NT2/D1 (cell line): ENCODE results near the gene KRTAP19-1.
"Not testable (repeated sequence)": the region's sequence is repeated elsewhere in the genome, so short reads cannot be mapped to it uniquely, and the experiment has no call there.

ENCODE experiments used
- DNase-seq: peaks from one replicate; pipeline ENCODE4 v3.0.0-alpha.2; 2011; ENCODE audit warnings: low read depth, low spot score
- H3K27me3 ChIP-seq: 2 replicates; pipeline ENCODE4 v1.6.0; 2011; ENCODE audit warnings: mild to moderate bottlenecking; ENCODE audit not compliant: insufficient read length, insufficient read depth
- H3K36me3 ChIP-seq: 2 replicates; pipeline ENCODE4 v1.6.1; 2011; ENCODE audit warnings: mild to moderate bottlenecking, low read length, mixed read lengths; ENCODE audit not compliant: insufficient read depth, insufficient read length
- H3K4me1 ChIP-seq: 2 replicates; pipeline ENCODE4 v1.5.1; 2011; ENCODE audit not compliant: insufficient read depth, insufficient read length
- H3K4me3 ChIP-seq: 2 replicates; pipeline ENCODE4 v1.5.1; 2011; ENCODE audit warnings: low read depth; ENCODE audit not compliant: insufficient read length
- H3K9ac ChIP-seq: 2 replicates; pipeline ENCODE4 v1.6.0; 2011; ENCODE audit warnings: low read depth; ENCODE audit not compliant: insufficient read length
- H3K9me3 ChIP-seq: 2 replicates; pipeline ENCODE4 v1.5.1; 2011; ENCODE audit warnings: mild to moderate bottlenecking, low read length; ENCODE audit not compliant: insufficient read depth
- SUZ12 ChIP-seq: IDR thresholded peaks from 2 replicates; pipeline ENCODE4 v1.6.1; 2011; ENCODE audit not compliant: insufficient read length, insufficient read depth; ENCODE audit errors: extremely low read depth
- YY1 ChIP-seq: IDR thresholded peaks from 2 replicates; pipeline ENCODE4 v1.6.1; 2011; ENCODE audit not compliant: insufficient read length, insufficient read depth
- ZNF274 ChIP-seq: IDR thresholded peaks from 2 replicates; pipeline ENCODE4 v1.6.1; 2011; ENCODE audit warnings: mild to moderate bottlenecking, low read depth, low read length

KRTAP19-1 gene

GRCh38 chr21:30480145-30480544, at the start of gene KRTAP19-1:
KRTAP19-1 (minus strand) TSS chr21:30480367; CDS start chr21:30480317, 50 bp downstream.
- Histone ChIP-seq H3K9me3 (peaks cover 2% of the 10 kb centered on the region; the same call in 1 of the 2 replicates), H3K27me3 (no peaks in the 10 kb centered on the region), H3K4me3 (no peak within 1 kb of the TSS), H3K9ac (no peak within 1 kb of the TSS), H3K4me1 (no peaks in the 10 kb centered on the region), H3K36me3 (no peaks in the 10 kb centered on the region)
- TF ChIP-seq SUZ12 (no peak), ZNF274 (no peak), YY1 (no peak)
- DNase-seq, result no peak

GRCh38 chr21:30518876-30519275, 38.7 kb upstream of the KRTAP19-1 start:
- H3K27me3 ChIP-seq, result no peaks in the 10 kb centered on the region
- no peak for DNase-seq
- H3K36me3 ChIP-seq, result no peaks in the 10 kb centered on the region
- no peak overlapping the region for H3K4me3 ChIP-seq
- no peaks in the 10 kb centered on the region for H3K4me1 ChIP-seq
- TF ChIP-seq SUZ12 (no peak), YY1 (no peak)
- no peaks in the 10 kb centered on the region for H3K9me3 ChIP-seq
- no peak overlapping the region for H3K9ac ChIP-seq

GRCh38 chr21:30515681-30516080, 35.5 kb upstream of the KRTAP19-1 start:
- no peak for DNase-seq
- Histone ChIP-seq H3K36me3 (no peaks in the 10 kb centered on the region), H3K27me3 (no peaks in the 10 kb centered on the region), H3K9me3 (no peaks in the 10 kb centered on the region), H3K4me1 (no peaks in the 10 kb centered on the region), H3K9ac (no peak overlapping the region), H3K4me3 (no peak overlapping the region)
- TF ChIP-seq SUZ12 (no peak), YY1 (no peak), ZNF274 (no peak)

GRCh38 chr21:30505621-30506205, 25.5 kb upstream of the KRTAP19-1 start:
- not testable (repeated sequence) for H3K36me3 ChIP-seq, H3K27me3 ChIP-seq, H3K9me3 ChIP-seq, H3K9ac ChIP-seq, H3K4me3 ChIP-seq, H3K4me1 ChIP-seq
- DNase-seq, result peak; percentile 20

- no peaks in the 10 kb centered on the region for H3K9me3 ChIP-seq
- no peak within 1 kb of the TSS for H3K9ac ChIP-seq
- no peaks in the 10 kb centered on the region for H3K27me3 ChIP-seq
- H3K36me3 ChIP-seq, result no peaks in the 10 kb centered on the region
- no peak for TF ChIP-seq SUZ12
- TF ChIP-seq ZNF274, result no peak
- TF ChIP-seq YY1, result no peak
- no peak within 1 kb of the TSS for H3K4me3 ChIP-seq
- H3K4me1 ChIP-seq, result no peaks in the 10 kb centered on the region
- DNase-seq, result no peak
These were observed 21.9 kb upstream of the KRTAP19-1 start, which contains the start of gene KRTAP19-5 for GRCh38 chr21:30502041-30502440. KRTAP19-5 (minus strand) TSS chr21:30502141; CDS start chr21:30502090, 51 bp downstream.

- no peak within 1 kb of the TSS for H3K9ac ChIP-seq
- H3K36me3 ChIP-seq, result no peaks in the 10 kb centered on the region
- H3K4me1 ChIP-seq, result no peaks in the 10 kb centered on the region
- DNase-seq, result no peak
- no peak within 1 kb of the TSS for H3K4me3 ChIP-seq
- TF ChIP-seq ZNF274, result no peak
- no peak for TF ChIP-seq SUZ12
- no peak for TF ChIP-seq YY1
- no peaks in the 10 kb centered on the region for H3K27me3 ChIP-seq
- no peaks in the 10 kb centered on the region for H3K9me3 ChIP-seq
These were observed 16.9 kb upstream of the KRTAP19-1 start, which contains the start of gene KRTAP19-4 for GRCh38 chr21:30497065-30497464. KRTAP19-4 (minus strand) TSS chr21:30497165; CDS start chr21:30497110, 55 bp downstream.

- H3K36me3 ChIP-seq, result no peaks in the 10 kb centered on the region
- H3K27me3 ChIP-seq, result no peaks in the 10 kb centered on the region
- H3K9me3 ChIP-seq, result peaks cover 11% of the 10 kb centered on the region
- H3K4me1 ChIP-seq, result no peaks in the 10 kb centered on the region
- TF ChIP-seq SUZ12 (no peak), YY1 (no peak), ZNF274 (no peak)
- DNase-seq, result no peak
- H3K9ac ChIP-seq, result no peak within 1 kb of the TSS
- no peak within 1 kb of the TSS for H3K4me3 ChIP-seq
These were observed 11.8 kb upstream of the KRTAP19-1 start, which contains the start of gene KRTAP19-3 for GRCh38 chr21:30491963-30492428. KRTAP19-3 (minus strand) TSS chr21:30492013; CDS start chr21:30491957, 56 bp downstream.
